ENCODE results near the gene RFX3.

RFX3 gene

DNA sequence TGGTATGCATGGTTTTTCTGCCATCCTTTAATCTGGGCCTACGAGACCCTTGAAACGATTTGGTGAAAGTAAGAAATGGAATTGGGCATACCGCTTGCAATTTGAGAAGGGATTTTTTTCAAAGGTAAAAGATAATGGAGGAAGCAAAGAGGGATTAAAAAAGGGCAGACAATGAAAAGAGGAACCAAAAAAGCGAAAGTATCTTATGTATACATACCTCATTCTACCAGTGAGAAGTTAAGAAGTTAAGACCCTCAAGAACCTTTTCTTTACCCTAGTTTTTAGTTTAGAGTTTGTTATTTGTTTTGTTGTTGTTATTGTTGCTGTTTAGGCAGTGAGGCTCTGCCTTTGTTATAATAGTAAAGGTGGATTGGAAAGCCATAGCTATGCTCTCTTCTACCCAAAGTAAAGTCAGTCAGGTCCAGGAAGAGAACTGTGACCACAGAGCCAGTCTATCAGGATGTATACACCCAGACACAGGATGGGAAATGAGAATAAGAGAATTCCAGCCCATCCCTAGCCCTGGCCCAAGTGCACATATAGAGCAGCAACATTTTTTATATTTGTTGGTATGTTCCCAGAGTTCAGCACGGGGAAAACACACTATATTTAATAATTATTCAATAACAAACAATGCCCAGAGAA, 166.6 kb downstream of the RFX3 start:
- no peaks in the 10 kb centered on the region for H3K36me3 ChIP-seq (ENCODE audit: low read length)
- H3K27ac ChIP-seq (ENCODE audit: low read depth, low read length): no peak overlapping the region
- peak overlapping the region; percentile 13 for H3K4me2 ChIP-seq (ENCODE audit: low read depth, low read length, poor library complexity, severe bottlenecking)
- no peaks in the 10 kb centered on the region for H3K9me3 ChIP-seq (ENCODE audit: insufficient read depth, low read length)
- no peaks in the 10 kb centered on the region for H3K79me2 ChIP-seq (ENCODE audit: insufficient read depth, low read length)
- no peaks in the 10 kb centered on the region for H3K9me2 ChIP-seq (replicated peaks; ENCODE audit: insufficient read depth, low read length)
- TF ChIP-seq, protein P1, sequence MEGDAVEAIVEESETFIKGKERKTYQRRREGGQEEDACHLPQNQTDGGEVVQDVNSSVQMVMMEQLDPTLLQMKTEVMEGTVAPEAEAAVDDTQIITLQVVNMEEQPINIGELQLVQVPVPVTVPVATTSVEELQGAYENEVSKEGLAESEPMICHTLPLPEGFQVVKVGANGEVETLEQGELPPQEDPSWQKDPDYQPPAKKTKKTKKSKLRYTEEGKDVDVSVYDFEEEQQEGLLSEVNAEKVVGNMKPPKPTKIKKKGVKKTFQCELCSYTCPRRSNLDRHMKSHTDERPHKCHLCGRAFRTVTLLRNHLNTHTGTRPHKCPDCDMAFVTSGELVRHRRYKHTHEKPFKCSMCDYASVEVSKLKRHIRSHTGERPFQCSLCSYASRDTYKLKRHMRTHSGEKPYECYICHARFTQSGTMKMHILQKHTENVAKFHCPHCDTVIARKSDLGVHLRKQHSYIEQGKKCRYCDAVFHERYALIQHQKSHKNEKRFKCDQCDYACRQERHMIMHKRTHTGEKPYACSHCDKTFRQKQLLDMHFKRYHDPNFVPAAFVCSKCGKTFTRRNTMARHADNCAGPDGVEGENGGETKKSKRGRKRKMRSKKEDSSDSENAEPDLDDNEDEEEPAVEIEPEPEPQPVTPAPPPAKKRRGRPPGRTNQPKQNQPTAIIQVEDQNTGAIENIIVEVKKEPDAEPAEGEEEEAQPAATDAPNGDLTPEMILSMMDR (IDR thresholded peaks at IDR 0.05; ENCODE audit: insufficient read depth, low read length, poor library complexity, severe bottlenecking): no peak
- TF ChIP-seq EZH2phosphoT487 (conservative IDR thresholded peaks at IDR 0.05; ENCODE audit: low read length): no peak
- H3F3A ChIP-seq (ENCODE audit: insufficient read depth): no peaks in the 10 kb centered on the region
- H4K20me1 ChIP-seq (ENCODE audit: low read depth, low read length): no peaks in the 10 kb centered on the region
- H3K4me3 ChIP-seq (ENCODE audit: insufficient read depth, low read length, poor library complexity, severe bottlenecking): no peak overlapping the region
- H3K9ac ChIP-seq (ENCODE audit: low read length): no peak overlapping the region
- no peak overlapping the region for H2AFZ ChIP-seq (ENCODE audit: low read depth, low read length, severe bottlenecking)
- no peaks in the 10 kb centered on the region for H3K27me3 ChIP-seq (ENCODE audit: low read length)

DNA sequence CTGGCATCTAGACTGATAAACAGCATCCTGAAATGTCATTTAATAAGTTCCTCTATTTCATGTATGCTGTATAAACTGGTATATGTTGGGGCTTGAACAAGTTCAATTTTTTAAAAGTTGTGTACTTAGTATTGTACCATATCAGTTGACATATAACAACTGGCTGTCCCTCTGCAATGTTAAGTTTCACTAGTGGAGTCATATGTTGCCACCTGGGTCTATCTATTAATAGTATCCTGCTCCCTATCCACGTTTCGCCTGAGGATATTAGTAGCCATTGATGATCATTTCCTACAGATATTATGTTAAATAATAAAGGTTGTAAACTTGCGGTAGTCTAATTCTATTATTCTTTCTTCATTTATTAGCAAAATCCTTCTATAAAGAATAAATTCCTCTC, 177.6 kb downstream of the RFX3 start:
- Histone ChIP-seq H3K27ac (ENCODE audit: low read depth, low read length) (no peak overlapping the region), H3K9me3 (ENCODE audit: insufficient read depth, low read length) (no peaks in the 10 kb centered on the region), H3K79me2 (ENCODE audit: insufficient read depth, low read length) (no peaks in the 10 kb centered on the region), H3F3A (ENCODE audit: insufficient read depth) (no peaks in the 10 kb centered on the region), H3K27me3 (ENCODE audit: low read length) (no peaks in the 10 kb centered on the region), H4K20me1 (ENCODE audit: low read depth, low read length) (no peaks in the 10 kb centered on the region), H3K9ac (ENCODE audit: low read length) (no peak overlapping the region), H2AFZ (ENCODE audit: low read depth, low read length, severe bottlenecking) (no peak overlapping the region), H3K36me3 (ENCODE audit: low read length) (no peaks in the 10 kb centered on the region), H3K4me3 (ENCODE audit: insufficient read depth, low read length, poor library complexity, severe bottlenecking) (no peak overlapping the region), H3K9me2 (replicated peaks; ENCODE audit: insufficient read depth, low read length) (no peaks in the 10 kb centered on the region), H3K4me2 (ENCODE audit: low read depth, low read length, poor library complexity, severe bottlenecking) (no peak overlapping the region)
- no peak for TF ChIP-seq EZH2phosphoT487 (conservative IDR thresholded peaks at IDR 0.05; ENCODE audit: low read length)
- TF ChIP-seq, protein P1 (IDR thresholded peaks at IDR 0.05; ENCODE audit: insufficient read depth, low read length, poor library complexity, severe bottlenecking): no peak

DNA sequence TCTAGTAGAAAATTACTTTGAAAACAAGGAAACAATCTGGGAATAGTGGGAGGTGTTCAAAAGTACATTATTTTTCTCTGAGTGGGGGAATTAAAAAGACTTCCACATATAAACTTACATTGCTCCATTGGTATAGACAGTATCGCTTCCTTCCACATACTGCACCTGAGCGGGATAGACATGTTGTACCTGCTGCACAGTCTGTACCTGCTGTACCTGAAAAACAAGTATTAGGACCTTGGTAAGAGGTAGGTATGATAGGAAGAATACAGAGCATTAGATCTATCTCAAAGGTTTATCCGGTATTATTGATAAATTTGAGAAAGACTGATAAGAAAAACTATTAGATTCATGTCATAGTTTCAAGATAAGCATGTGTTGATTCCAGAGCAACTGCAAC, 179.3 kb downstream of the RFX3 start:
- no peaks in the 10 kb centered on the region for H3K27me3 ChIP-seq (ENCODE audit: low read length)

More for the DNA sequence above, 179.3 kb downstream of the RFX3 start:
- Histone ChIP-seq H3K27ac (ENCODE audit: low read depth, low read length) (no peak overlapping the region), H4K20me1 (ENCODE audit: low read depth, low read length) (no peaks in the 10 kb centered on the region), H3K36me3 (ENCODE audit: low read length) (no peaks in the 10 kb centered on the region), H3K9me3 (ENCODE audit: insufficient read depth, low read length) (no peaks in the 10 kb centered on the region), H3K9me2 (replicated peaks; ENCODE audit: insufficient read depth, low read length) (no peaks in the 10 kb centered on the region), H2AFZ (ENCODE audit: low read depth, low read length, severe bottlenecking) (no peak overlapping the region), H3K4me3 (ENCODE audit: insufficient read depth, low read length, poor library complexity, severe bottlenecking) (no peak overlapping the region), H3K9ac (ENCODE audit: low read length) (no peak overlapping the region), H3K4me2 (ENCODE audit: low read depth, low read length, poor library complexity, severe bottlenecking) (no peak overlapping the region), H3F3A (ENCODE audit: insufficient read depth) (no peaks in the 10 kb centered on the region), H3K79me2 (ENCODE audit: insufficient read depth, low read length) (no peaks in the 10 kb centered on the region)
- TF ChIP-seq, protein P1 (IDR thresholded peaks at IDR 0.05; ENCODE audit: insufficient read depth, low read length, poor library complexity, severe bottlenecking): no peak

All from SU-DHL-6 (cell line).